Measurements from ENCODE around the gene OR2V1.
"Not testable (repeated sequence)": the region's sequence is repeated elsewhere in the genome, so short reads cannot be mapped to it uniquely, and the experiment has no call there.

Gene OR2V1

DNA sequence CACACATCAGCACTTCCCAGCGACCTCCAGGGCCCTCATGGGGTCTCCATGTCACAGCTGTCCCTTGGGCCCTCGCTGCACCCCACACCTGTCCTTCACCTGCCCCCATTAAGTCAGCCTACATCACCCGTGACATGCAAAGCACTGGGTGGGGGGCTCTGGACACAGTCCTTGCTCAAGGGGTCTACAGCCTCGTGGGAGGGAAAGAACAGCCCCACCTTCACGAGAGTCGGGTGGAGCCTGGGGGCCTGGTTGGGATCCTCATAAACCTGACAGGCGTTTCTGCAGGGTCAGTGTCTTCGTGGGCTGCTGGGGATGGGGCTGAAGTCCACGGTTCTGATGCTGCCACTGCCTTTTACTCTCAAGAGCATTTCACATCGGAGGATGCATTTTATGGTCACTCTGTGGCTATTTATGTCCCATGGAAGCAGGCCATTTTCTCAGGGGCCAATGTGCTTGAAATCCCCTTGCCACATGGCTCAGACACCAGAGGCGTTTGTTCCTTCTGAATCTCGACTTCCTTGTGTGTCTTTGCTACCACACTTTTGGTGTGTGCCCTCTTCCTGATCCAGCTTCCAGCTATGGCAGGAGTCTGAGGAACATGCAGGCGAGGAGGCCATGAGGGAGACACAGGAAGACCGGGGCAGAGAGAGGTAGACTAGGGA, at the start of gene OR2V1:
Gene OR2V1 (minus strand): TSS at position 338 of the 665 bp plus-strand sequence. CDS start 5,865 bp downstream, outside the sequence.
- DNase-seq, result no peak

DNA sequence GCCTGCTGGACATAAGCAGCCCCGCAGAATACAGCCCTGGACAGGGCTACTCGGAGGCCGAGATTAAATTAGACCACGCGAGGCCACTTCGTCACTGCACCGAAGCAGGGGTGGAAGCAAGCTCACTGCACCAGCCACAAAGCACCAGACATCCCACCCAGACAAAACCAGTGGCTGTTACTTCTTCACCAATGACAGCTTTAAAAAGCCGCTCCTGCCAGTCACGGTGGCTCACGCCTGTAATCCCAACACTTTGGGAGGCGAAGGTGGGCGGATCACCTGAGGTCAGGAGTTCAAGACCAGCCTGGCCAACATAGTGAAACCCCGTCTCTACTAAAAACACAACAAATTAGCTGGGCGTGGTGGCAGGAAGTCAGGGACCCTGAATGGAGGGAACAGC, 46.6 kb upstream of the OR2V1 start:
- not testable (repeated sequence) for DNase-seq

- no peak for DNase-seq
Measured at GRCh38 chr5:181176254-181176952, 45.4 kb upstream of the OR2V1 start.

GRCh38 chr5:181173420-181174342, 42.7 kb upstream of the OR2V1 start:
- DNase-seq, result peak; percentile 65 to 72

GRCh38 chr5:181173027-181173419, 42.1 kb upstream of the OR2V1 start:
- no peak for DNase-seq

DNA sequence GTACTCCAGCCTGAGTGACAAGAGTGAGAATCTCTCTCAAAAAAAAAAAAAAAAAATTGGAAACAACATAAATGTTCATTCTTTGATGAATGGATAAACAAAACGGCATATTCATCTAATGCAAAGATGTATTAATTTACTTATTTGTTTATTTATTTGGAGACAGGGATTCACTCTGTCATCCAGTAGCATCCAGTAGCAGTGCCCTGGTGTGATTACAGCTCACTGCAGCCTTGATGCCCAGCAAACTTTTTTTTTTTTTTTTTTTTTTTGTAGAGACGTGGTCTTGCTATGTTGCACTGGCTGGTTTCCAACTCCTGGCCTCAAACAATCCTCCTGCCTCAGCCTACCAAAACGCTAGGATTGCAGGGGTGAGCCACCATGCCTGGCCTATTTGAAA, 40.8 kb upstream of the OR2V1 start:
- DNase-seq, result no peak

- DNase-seq, result no peak
Measured at GRCh38 chr5:181170996-181171395, 40.0 kb upstream of the OR2V1 start.

GRCh38 chr5:181170237-181170825, 39.4 kb upstream of the OR2V1 start:
- DNase-seq, result no peak

- peak; percentile 68 to 84 for DNase-seq
Measured at GRCh38 chr5:181169459-181170236, 38.7 kb upstream of the OR2V1 start.

DNA sequence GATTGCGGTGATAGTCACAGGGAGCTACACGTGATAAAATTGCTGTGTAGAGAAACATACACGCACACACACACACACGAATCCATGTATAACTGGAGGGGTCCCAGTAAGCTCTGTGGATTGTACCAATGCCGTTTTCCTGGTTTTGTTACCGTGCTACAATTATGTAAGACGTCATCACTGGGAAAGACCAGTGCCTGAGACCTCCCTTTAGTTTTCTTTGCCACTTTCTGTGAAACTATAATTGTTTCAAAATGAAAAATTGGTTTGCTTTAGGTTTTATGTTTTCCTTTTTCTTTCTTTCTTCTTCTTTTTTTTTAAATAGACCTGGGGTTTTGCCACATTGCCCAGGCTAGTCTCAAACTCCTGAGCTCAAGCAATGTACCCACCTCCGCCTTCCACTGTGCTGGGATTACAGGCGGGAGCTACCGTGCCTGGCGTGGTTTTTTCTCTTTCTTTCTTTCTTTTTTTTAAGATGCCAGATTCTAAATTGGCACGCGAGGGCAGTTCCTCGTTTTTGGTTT, 37.7 kb upstream of the OR2V1 start:
- no peak for DNase-seq

- DNase-seq, result no peak
Measured at GRCh38 chr5:181167814-181168488, 37.0 kb upstream of the OR2V1 start.

DNA sequence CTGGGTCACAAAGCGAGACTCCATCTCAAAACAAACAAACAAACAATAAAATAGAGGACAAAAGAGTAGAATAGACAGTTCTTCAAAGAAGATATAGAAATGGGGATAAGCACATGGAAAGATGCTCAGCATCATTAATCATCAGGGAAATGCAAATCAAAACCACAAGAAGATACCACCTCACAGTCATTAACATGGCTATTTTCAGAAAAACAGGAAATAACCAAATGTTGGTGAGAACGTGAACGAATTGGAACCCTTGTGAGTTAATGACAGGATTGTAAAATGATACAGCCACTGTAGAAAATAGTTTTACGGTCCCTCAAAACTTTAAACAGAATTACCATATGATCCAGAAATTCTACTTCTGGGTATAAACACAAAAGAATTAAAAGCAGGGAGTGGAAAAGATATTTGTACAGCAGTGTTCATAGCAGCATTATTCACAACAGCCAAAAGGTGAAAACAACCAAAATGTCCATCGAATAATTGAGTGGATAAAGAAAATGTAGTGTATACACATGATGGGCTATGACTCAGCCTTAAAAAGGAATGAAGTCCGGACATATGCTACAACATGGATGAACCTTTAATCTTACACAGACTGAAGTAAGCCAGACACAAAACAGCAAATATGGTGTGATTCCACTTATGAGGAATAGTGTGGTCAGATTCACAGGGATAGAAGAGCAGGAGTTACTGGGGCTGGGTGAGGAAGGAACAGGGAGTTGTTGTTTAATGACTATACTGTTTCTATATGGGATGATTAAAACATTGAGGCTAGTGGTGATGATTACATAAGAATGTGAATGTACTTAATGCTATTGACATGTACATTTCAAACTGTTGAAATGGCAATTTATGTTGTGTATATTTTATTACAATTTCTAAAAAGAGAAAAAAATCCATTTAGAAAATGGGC, 36.1 kb upstream of the OR2V1 start:
- no peak for DNase-seq

DNA sequence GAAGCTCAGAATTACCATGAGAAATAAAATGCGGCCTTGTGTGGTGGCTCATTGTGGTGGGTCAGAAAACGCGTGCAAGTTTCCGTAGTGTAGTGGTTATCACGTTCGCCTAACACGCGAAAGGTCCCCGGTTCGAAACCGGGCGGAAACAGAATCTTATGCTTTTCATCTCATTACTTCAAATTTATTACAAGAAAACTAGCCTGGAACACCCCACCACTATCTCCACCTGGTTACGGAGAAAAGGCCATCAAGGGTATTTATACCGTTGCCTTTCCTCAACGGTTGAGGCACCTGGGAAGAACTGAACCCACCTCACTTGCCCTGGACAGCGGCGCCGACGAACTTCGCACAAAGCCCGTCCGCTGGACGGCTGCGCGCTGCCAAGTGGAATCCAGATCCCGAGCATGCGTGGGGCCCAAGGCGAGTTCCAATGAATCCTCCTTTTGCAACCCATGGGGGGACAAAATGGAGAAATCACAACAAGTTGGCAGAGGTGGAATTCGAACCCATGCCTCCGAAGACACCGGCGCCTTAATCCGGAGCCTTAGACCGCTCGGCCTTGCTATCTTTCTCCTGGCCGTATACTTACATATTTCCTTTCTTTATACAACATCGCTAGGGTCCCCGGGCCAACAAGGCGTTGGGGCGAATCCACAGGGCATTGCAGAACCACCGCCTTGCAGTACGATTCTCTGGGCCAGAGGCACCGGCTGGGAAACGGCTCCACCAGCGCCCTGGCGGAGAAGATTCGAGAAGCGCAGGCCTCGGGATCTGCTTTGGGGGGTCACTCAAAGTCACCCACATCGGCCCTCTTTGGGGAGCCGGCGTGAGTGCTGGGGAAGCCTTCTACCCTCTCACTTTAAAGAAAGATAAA, 33.3 kb upstream of the OR2V1 start:
- DNase-seq, result peak; percentile 44 to 53

- no peak for DNase-seq
Measured at GRCh38 chr5:181163487-181164075, 32.6 kb upstream of the OR2V1 start.

- DNase-seq, result no peak
Measured at GRCh38 chr5:181161534-181162175, 30.7 kb upstream of the OR2V1 start.

- peak; percentile 45 to 48 for DNase-seq
Measured at GRCh38 chr5:181160755-181161533, 30.0 kb upstream of the OR2V1 start.

- DNase-seq, result peak; percentile 77 to 86
Measured at GRCh38 chr5:181160152-181160754, 29.3 kb upstream of the OR2V1 start.
